Measurements from ENCODE around the gene SLC7A6.

DNA sequence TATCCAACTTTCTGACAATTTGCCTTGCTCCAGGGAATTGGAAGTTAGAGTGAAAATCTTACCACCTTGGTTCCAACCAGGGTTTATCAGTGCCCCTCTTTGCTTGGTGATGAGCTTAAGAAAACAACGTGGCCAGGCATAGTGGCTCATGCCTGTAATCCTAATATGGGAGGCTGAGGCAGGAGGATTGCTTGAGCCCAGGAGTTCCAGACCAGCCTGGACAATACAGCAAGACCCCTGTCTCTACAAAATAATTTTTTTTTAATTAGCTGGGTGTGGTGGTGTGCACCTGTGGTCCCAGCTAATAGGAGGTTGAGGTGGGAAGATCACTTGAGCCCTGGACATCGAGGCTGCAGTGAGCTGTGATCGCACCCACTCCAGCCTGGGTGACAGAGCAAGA is 21.4 kb downstream of the SLC7A6 start:
- TF ChIP-seq, protein P1, sequence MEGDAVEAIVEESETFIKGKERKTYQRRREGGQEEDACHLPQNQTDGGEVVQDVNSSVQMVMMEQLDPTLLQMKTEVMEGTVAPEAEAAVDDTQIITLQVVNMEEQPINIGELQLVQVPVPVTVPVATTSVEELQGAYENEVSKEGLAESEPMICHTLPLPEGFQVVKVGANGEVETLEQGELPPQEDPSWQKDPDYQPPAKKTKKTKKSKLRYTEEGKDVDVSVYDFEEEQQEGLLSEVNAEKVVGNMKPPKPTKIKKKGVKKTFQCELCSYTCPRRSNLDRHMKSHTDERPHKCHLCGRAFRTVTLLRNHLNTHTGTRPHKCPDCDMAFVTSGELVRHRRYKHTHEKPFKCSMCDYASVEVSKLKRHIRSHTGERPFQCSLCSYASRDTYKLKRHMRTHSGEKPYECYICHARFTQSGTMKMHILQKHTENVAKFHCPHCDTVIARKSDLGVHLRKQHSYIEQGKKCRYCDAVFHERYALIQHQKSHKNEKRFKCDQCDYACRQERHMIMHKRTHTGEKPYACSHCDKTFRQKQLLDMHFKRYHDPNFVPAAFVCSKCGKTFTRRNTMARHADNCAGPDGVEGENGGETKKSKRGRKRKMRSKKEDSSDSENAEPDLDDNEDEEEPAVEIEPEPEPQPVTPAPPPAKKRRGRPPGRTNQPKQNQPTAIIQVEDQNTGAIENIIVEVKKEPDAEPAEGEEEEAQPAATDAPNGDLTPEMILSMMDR (IDR thresholded peaks at IDR 0.05), result no peak
- no peak for TF ChIP-seq POLR2A (IDR thresholded peaks at IDR 0.05)
